DMS114 treated with DMSO at 0.1 percent for 48 hours (cell line): ENCODE measurements around the gene GLE1.

Experiments used
- DNase-seq: peaks from one replicate; lab custom pipeline; 2025; ENCODE audit not compliant: unreplicated experiment; lab: John Stamatoyannopoulos, UW

Gene GLE1

GRCh38 chr9:128588581-128589233 lies 84.2 kb downstream of the GLE1 start:
- DNase-seq = no peak
